ENCODE measurements around the gene KIF2A. TPM values are rescaled to one million over a fixed set of nuclear protein-coding genes. Genes with fewer than 3 reads are reported as not detected.

KIF2A gene
- polyA plus RNA-seq, 1 donor (not counting 4 experiments of a cell fraction or from before 2014, with no cell fraction given), result 34.8 TPM

DNA sequence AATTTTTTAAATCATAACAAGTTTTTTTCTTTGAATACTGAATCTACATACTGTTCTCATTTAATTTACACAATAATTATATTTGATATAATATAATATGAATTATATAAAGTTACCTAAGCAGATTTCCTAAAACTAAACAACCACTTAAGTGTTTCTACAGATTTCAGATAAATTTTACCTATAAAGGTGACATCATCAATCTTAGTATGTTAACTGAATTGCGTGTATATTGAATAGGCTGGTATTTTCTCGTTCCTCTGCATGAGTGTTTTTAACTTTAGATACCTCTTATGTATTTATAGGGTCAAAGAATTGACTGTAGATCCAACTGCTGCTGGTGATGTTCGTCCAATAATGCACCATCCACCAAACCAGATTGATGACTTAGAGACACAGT, 67.4 kb downstream of the KIF2A start:
- no peak overlapping the region for H3K4me2 ChIP-seq (ENCODE audit: control insufficient read depth, extremely low read depth, insufficient read depth, low read depth, low read length)
- H3K4me1 ChIP-seq (ENCODE audit: control insufficient read depth, extremely low read depth, insufficient read depth, low read length), result peaks cover 9% of the 10 kb centered on the region
- peaks cover 0 to 11% of the 10 kb centered on the region in 2 experiments for H3K36me3 ChIP-seq (ENCODE audit: control insufficient read depth in 2 of 2, extremely low read depth in 1 of 2, insufficient read depth in 2 of 2, low read length in 2 of 2)

DNA sequence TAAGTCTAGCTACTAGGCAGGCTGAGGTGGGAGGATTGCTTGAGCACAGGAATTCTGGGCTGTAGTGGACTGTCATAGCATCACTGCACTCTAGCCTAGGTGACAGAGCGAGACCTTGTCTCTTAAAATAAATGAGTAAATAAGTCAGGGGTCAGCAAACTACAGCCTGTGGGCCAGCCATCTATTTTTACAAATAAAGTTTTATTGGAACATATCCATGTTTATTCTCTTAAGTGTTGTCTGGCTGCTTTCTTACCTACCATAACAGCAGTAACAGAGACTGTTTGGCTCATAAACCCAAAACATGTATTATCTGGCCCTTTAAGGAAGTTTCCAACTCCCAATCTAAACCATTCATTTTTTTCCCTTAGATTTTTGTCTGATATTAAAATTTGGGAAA, 68.1 kb downstream of the KIF2A start:
- Histone ChIP-seq H3K27me3 (ENCODE audit: control insufficient read depth, extremely low read depth, insufficient read depth, low read length) (no peaks in the 10 kb centered on the region), H3K4me2 (ENCODE audit: control insufficient read depth, extremely low read depth, insufficient read depth, low read depth, low read length) (no peak overlapping the region), H3K4me1 (ENCODE audit: control insufficient read depth, extremely low read depth, insufficient read depth, low read length) (peaks cover 9% of the 10 kb centered on the region), H3K9me3 (ENCODE audit: control insufficient read depth, low read depth, low read length) (no peaks in the 10 kb centered on the region), H4K20me1 (ENCODE audit: control insufficient read depth, extremely low read depth, insufficient read depth, low read length) (no peaks in the 10 kb centered on the region), H3K27ac (ENCODE audit: control insufficient read depth, insufficient read depth, low read length) (no peak overlapping the region), H3K4me3 (ENCODE audit: control insufficient read depth in 2 of 3, extremely low read depth in 1 of 3, insufficient read depth in 2 of 3, low read depth in 1 of 3, low read length in 3 of 3) (no peak overlapping the region), H2AFZ (ENCODE audit: control insufficient read depth, low read length) (no peak overlapping the region), H3K36me3 (ENCODE audit: control insufficient read depth in 2 of 2, extremely low read depth in 1 of 2, insufficient read depth in 2 of 2, low read length in 2 of 2) (peaks cover 0 to 11% of the 10 kb centered on the region in 2 experiments), H3K79me2 (ENCODE audit: control insufficient read depth, insufficient read depth, low read length) (no peaks in the 10 kb centered on the region), H3K9ac (ENCODE audit: control insufficient read depth, extremely low read depth, insufficient read depth, low read length) (no peak overlapping the region), H3K9me1 (ENCODE audit: control insufficient read depth, extremely low read depth, insufficient read depth, low read length) (no peaks in the 10 kb centered on the region)
- dilution Hi-C loops (cut with MboI; ENCODE audit: extremely low pct_ligation_motif_present, low sequenced_read_pairs), result no loop called here
- FAIRE-seq (no peak), DNase-seq (ENCODE audit: low read depth, low spot score) (no peak)
- no peak for TF ChIP-seq CTCF (optimal IDR thresholded peaks at IDR 0.05 in 1 of 3, IDR thresholded peaks at IDR 0.05 in 1 of 3, conservative IDR thresholded peaks at IDR 0.05 in 1 of 3; ENCODE audit: extremely low read depth in 1 of 3, insufficient read depth in 2 of 3, low read length in 3 of 3)
- no peak for TF ChIP-seq EZH2 (IDR thresholded peaks at IDR 0.05; ENCODE audit: low read length)

More for the DNA sequence above, 67.4 kb downstream of the KIF2A start:
- no peaks in the 10 kb centered on the region for H3K9me1 ChIP-seq (ENCODE audit: control insufficient read depth, extremely low read depth, insufficient read depth, low read length)
- TF ChIP-seq EZH2 (IDR thresholded peaks at IDR 0.05; ENCODE audit: low read length), result no peak
- TF ChIP-seq CTCF (optimal IDR thresholded peaks at IDR 0.05 in 1 of 3, IDR thresholded peaks at IDR 0.05 in 1 of 3, conservative IDR thresholded peaks at IDR 0.05 in 1 of 3; ENCODE audit: extremely low read depth in 1 of 3, insufficient read depth in 2 of 3, low read length in 3 of 3), result no peak
- no peak overlapping the region for H2AFZ ChIP-seq (ENCODE audit: control insufficient read depth, low read length)
- H3K9me3 ChIP-seq (ENCODE audit: control insufficient read depth, low read depth, low read length), result no peaks in the 10 kb centered on the region
- H3K79me2 ChIP-seq (ENCODE audit: control insufficient read depth, insufficient read depth, low read length), result no peaks in the 10 kb centered on the region
- H4K20me1 ChIP-seq (ENCODE audit: control insufficient read depth, extremely low read depth, insufficient read depth, low read length), result no peaks in the 10 kb centered on the region
- DNase-seq (ENCODE audit: low read depth, low spot score) (no peak), FAIRE-seq (no peak)
- H3K27ac ChIP-seq (ENCODE audit: control insufficient read depth, insufficient read depth, low read length), result no peak overlapping the region
- no peak overlapping the region for H3K9ac ChIP-seq (ENCODE audit: control insufficient read depth, extremely low read depth, insufficient read depth, low read length)
- dilution Hi-C loops (cut with MboI; ENCODE audit: extremely low pct_ligation_motif_present, low sequenced_read_pairs), result no loop called here
- no peaks in the 10 kb centered on the region for H3K27me3 ChIP-seq (ENCODE audit: control insufficient read depth, extremely low read depth, insufficient read depth, low read length)
- H3K4me3 ChIP-seq (ENCODE audit: control insufficient read depth in 2 of 3, extremely low read depth in 1 of 3, insufficient read depth in 2 of 3, low read depth in 1 of 3, low read length in 3 of 3), result no peak overlapping the region
